ENCODE measurements around the gene IL12RB1.

Gene IL12RB1

GRCh38 chr19:18086590-18087138, at the start of gene IL12RB1:
TSS of gene IL12RB1 (minus strand) at chr19:18086934. CDS start at chr19:18086823, 111 bp downstream.
- peak; percentile 39 for DNase-seq

GRCh38 chr19:18135712-18136584, 49.2 kb upstream of the IL12RB1 start:
- DNase-seq = no peak

GRCh38 chr19:18131841-18132596, 45.3 kb upstream of the IL12RB1 start:
- DNase-seq = no peak

- DNase-seq = no peak
These were observed 43.9 kb upstream of the IL12RB1 start for GRCh38 chr19:18130523-18131242.

- no peak for DNase-seq
These were observed 42.1 kb upstream of the IL12RB1 start for GRCh38 chr19:18128805-18129204.

GRCh38 chr19:18128044-18128443, 41.3 kb upstream of the IL12RB1 start:
- no peak for DNase-seq

- DNase-seq = no peak
These were observed 39.4 kb upstream of the IL12RB1 start for GRCh38 chr19:18126097-18126496.

- DNase-seq = no peak
These were observed 37.1 kb upstream of the IL12RB1 start for GRCh38 chr19:18123819-18124218.

- no peak for DNase-seq
These were observed 36.4 kb upstream of the IL12RB1 start for GRCh38 chr19:18122860-18123795.

GRCh38 chr19:18122424-18122823, 35.7 kb upstream of the IL12RB1 start:
- DNase-seq = no peak

- no peak for DNase-seq
These were observed 34.4 kb upstream of the IL12RB1 start for GRCh38 chr19:18121166-18121565.

GRCh38 chr19:18120127-18120526, 33.4 kb upstream of the IL12RB1 start:
- no peak for DNase-seq

- DNase-seq = peak; percentile 69
These were observed 33.0 kb upstream of the IL12RB1 start for GRCh38 chr19:18119717-18120105.

- no peak for DNase-seq
These were observed 32.4 kb upstream of the IL12RB1 start for GRCh38 chr19:18119013-18119716.

GRCh38 chr19:18118420-18119012, 31.8 kb upstream of the IL12RB1 start:
- DNase-seq = no peak

GRCh38 chr19:18117692-18118378, 31.1 kb upstream of the IL12RB1 start:
- DNase-seq = peak; percentile 96

- no peak for DNase-seq
These were observed 30.6 kb upstream of the IL12RB1 start for GRCh38 chr19:18117364-18117691.

- no peak for DNase-seq
These were observed 27.7 kb upstream of the IL12RB1 start for GRCh38 chr19:18114483-18114882.

GRCh38 chr19:18113827-18114226, 27.1 kb upstream of the IL12RB1 start:
- no peak for DNase-seq

- peak; percentile 74 for DNase-seq
These were observed 26.3 kb upstream of the IL12RB1 start for GRCh38 chr19:18112989-18113478.

Data from activated T-cell treated with anti-CD3 and anti-CD28 coated beads for 4 hours (primary cell).